OCI-LY3 (cell line): ENCODE results near the gene GABRB2.

Experiments
- H2AFZ ChIP-seq: fragments of 200-600, 300-600 bp; shearing (Covaris generic); 2 replicates; pipeline ENCODE4 v1.6.0; 2014; ENCODE audit warnings: antibody characterized with exemption, low read depth, low read length
- H3K27ac ChIP-seq: fragments of 200-600, 300-600 bp; sonication (generic); 2 replicates; pipeline ENCODE4 v1.5.1; 2014; ENCODE audit warnings: mild to moderate bottlenecking, low read length, moderate library complexity, mixed read lengths
- H3K27me3 ChIP-seq: fragments of 200-600, 300-600 bp; sonication (generic); 2 replicates; pipeline ENCODE4 v1.6.1; 2014; ENCODE audit warnings: low read depth, low read length, mixed read lengths
- H3K36me3 ChIP-seq: fragments of 200-600, 300-600 bp; sonication (generic); replicated peaks from 2 replicates; pipeline ENCODE3; 2014; ENCODE audit warnings: low read depth, low read length, mixed read lengths
- H3K4me1 ChIP-seq: fragments of 300-600, 200-600 bp; sonication (generic); 2 replicates; pipeline ENCODE4 v1.6.1; 2014; ENCODE audit warnings: low read length, mixed read lengths
- H3K4me2 ChIP-seq: fragments of 200-600, 300-600 bp; sonication (generic); 2 replicates; pipeline ENCODE4 v1.6.1; 2014; ENCODE audit warnings: low read length, mixed read lengths
- H3K4me3 ChIP-seq: fragments of 300-600, 200-600 bp; sonication (generic); 2 replicates; pipeline ENCODE4 v1.5.1; 2014; ENCODE audit warnings: antibody characterized with exemption, mild to moderate bottlenecking, low read length, moderate library complexity
- H3K79me2 ChIP-seq: fragments of 300-600, 200-600 bp; shearing (Covaris generic); 2 replicates; pipeline ENCODE4 v1.6.1; 2014; ENCODE audit warnings: mild to moderate bottlenecking, low read length, mixed read lengths
- H3K9ac ChIP-seq: fragments of 300-600, 200-600 bp; shearing (Covaris generic); 2 replicates; pipeline ENCODE4 v1.6.0; 2014; ENCODE audit warnings: mild to moderate bottlenecking, low read length, moderate library complexity
- H3K9me3 ChIP-seq: fragments of 200-600, 300-600 bp; shearing (Covaris generic); 2 replicates; pipeline ENCODE4 v1.6.1; 2014; ENCODE audit warnings: low read length, mixed read lengths; ENCODE audit not compliant: insufficient read depth
- H4K20me1 ChIP-seq: fragments of 200-600, 300-600 bp; sonication (generic); 2 replicates; pipeline ENCODE4 v1.6.1; 2016; ENCODE audit warnings: low read length, mixed read lengths; ENCODE audit not compliant: insufficient read depth
- CTCF ChIP-seq: fragments of 200-600, 300-600 bp; sonication (generic); IDR thresholded peaks from 2 replicates; pipeline ENCODE4 v1.5.1; 2014; ENCODE audit warnings: antibody characterized with exemption, low read length, low read depth
- EZH2phosphoT487 ChIP-seq: fragments of 200-600 bp; shearing (Covaris generic); IDR thresholded peaks from 2 replicates; pipeline ENCODE4 v1.6.1; 2018; ENCODE audit warnings: antibody characterized with exemption, mixed run types, low read depth

The GABRB2 gene

GRCh38 chr5:161269125-161269524 is 277.4 kb downstream of the GABRB2 start:
- no peaks in the 10 kb centered on the region for H3K9me3 ChIP-seq
- no peaks in the 10 kb centered on the region for H3K36me3 ChIP-seq
- H3K4me3 ChIP-seq, result no peak overlapping the region
- H3K79me2 ChIP-seq, result no peaks in the 10 kb centered on the region
- H3K4me2 ChIP-seq, result no peak overlapping the region
- no peak overlapping the region for H3K27ac ChIP-seq
- no peaks in the 10 kb centered on the region for H3K4me1 ChIP-seq
- no peak overlapping the region for H2AFZ ChIP-seq
- no peak overlapping the region for H3K9ac ChIP-seq
- no peaks in the 10 kb centered on the region for H4K20me1 ChIP-seq
- no peaks in the 10 kb centered on the region for H3K27me3 ChIP-seq
- TF ChIP-seq CTCF, result no peak

GRCh38 chr5:161266954-161267353 is 279.6 kb downstream of the GABRB2 start:
- Histone ChIP-seq H3K4me3 (no peak overlapping the region), H3K9ac (no peak overlapping the region), H3K27ac (no peak overlapping the region), H4K20me1 (no peaks in the 10 kb centered on the region), H3K36me3 (no peaks in the 10 kb centered on the region), H2AFZ (no peak overlapping the region), H3K9me3 (no peaks in the 10 kb centered on the region), H3K4me1 (no peaks in the 10 kb centered on the region), H3K4me2 (no peak overlapping the region), H3K27me3 (no peaks in the 10 kb centered on the region), H3K79me2 (no peaks in the 10 kb centered on the region)
- TF ChIP-seq CTCF (no peak), EZH2phosphoT487 (no peak)

- Histone ChIP-seq H3K4me3 (no peak overlapping the region), H3K36me3 (no peaks in the 10 kb centered on the region), H3K4me2 (no peak overlapping the region), H3K27ac (no peak overlapping the region), H3K4me1 (no peaks in the 10 kb centered on the region), H3K9me3 (no peaks in the 10 kb centered on the region), H3K27me3 (no peaks in the 10 kb centered on the region), H3K9ac (no peak overlapping the region), H4K20me1 (no peaks in the 10 kb centered on the region), H3K79me2 (no peaks in the 10 kb centered on the region), H2AFZ (no peak overlapping the region)
- TF ChIP-seq EZH2phosphoT487 (no peak), CTCF (no peak)
These were observed 281.5 kb downstream of the GABRB2 start for GRCh38 chr5:161265006-161265405.

GRCh38 chr5:161263191-161263590 is 283.3 kb downstream of the GABRB2 start:
- no peaks in the 10 kb centered on the region for H3K36me3 ChIP-seq
- H2AFZ ChIP-seq, result no peak overlapping the region
- TF ChIP-seq EZH2phosphoT487, result no peak
- TF ChIP-seq CTCF, result no peak
- H3K4me2 ChIP-seq, result no peak overlapping the region
- H3K79me2 ChIP-seq, result no peaks in the 10 kb centered on the region
- no peak overlapping the region for H3K9ac ChIP-seq
- H3K4me3 ChIP-seq, result no peak overlapping the region
- H3K27me3 ChIP-seq, result no peaks in the 10 kb centered on the region
- H3K27ac ChIP-seq, result no peak overlapping the region
- H3K9me3 ChIP-seq, result no peaks in the 10 kb centered on the region
- H4K20me1 ChIP-seq, result no peaks in the 10 kb centered on the region
- H3K4me1 ChIP-seq, result no peaks in the 10 kb centered on the region
